Parathyroid adenoma (tissue), 2 donors: ENCODE measurements around the gene TSPEAR.

ENCODE experiments used
- H2AFZ ChIP-seq: fragments of 300-600 bp; sonication (generic); one replicate; pipeline ENCODE4 v1.7.0; 2017; ENCODE audit warnings: antibody characterized with exemption, mild to moderate bottlenecking
- H3K27ac ChIP-seq: fragments of 300-600 bp; sonication (generic); one replicate; pipeline ENCODE4 v1.7.0; 2017
- H3K27me3 ChIP-seq: fragments of 300-600 bp; sonication (generic); one replicate; pipeline ENCODE4 v1.7.0; 2017; ENCODE audit warnings: low read length; ENCODE audit not compliant: control insufficient read depth, insufficient read depth
- H3K36me3 ChIP-seq: fragments of 300-600 bp; sonication (generic); one replicate; pipeline ENCODE4 v1.7.0; 2017; ENCODE audit warnings: low read length; ENCODE audit not compliant: control insufficient read depth, insufficient read depth
- H3K4me1 ChIP-seq: fragments of 300-600 bp; sonication (generic); one replicate; pipeline ENCODE4 v1.7.0; 2017; ENCODE audit warnings: control low read depth
- H3K4me2 ChIP-seq: fragments of 300-600 bp; sonication (generic); one replicate; pipeline ENCODE4 v1.7.0; 2017; ENCODE audit warnings: low read length
- H3K4me3 ChIP-seq: fragments of 300-600 bp; sonication (generic); one replicate; pipeline ENCODE4 v1.7.0; 2017; ENCODE audit warnings: low read depth, low read length
- H3K79me2 ChIP-seq: fragments of 300-600 bp; sonication (generic); one replicate; pipeline ENCODE4 v1.7.0; 2017; ENCODE audit warnings: control low read depth
- H3K9ac ChIP-seq: fragments of 300-600 bp; sonication (generic); one replicate; pipeline ENCODE4 v1.7.0; 2017; ENCODE audit warnings: mild to moderate bottlenecking
- H3K9me3 ChIP-seq: fragments of 300-600 bp; sonication (generic); one replicate; pipeline ENCODE4 v1.7.0; 2017; ENCODE audit warnings: low read length; ENCODE audit not compliant: control insufficient read depth
- CTCF ChIP-seq: fragments of 300-600 bp; sonication (generic); IDR thresholded peaks from one replicate; pipeline ENCODE4 v1.7.0; 2017; ENCODE audit warnings: antibody characterized with exemption, mild to moderate bottlenecking
- donor health status: primary hyperparathyroidism.

Gene TSPEAR

GRCh38 chr21:44521928-44522752 lies 189.2 kb downstream of the TSPEAR start:
- Histone ChIP-seq H3K9me3 (no peaks in the 10 kb centered on the region), H3K9ac (no peak overlapping the region), H3K4me3 (no peak overlapping the region), H2AFZ (no peak overlapping the region), H3K36me3 (no peaks in the 10 kb centered on the region), H3K27me3 (no peaks in the 10 kb centered on the region), H3K4me1 (no peaks in the 10 kb centered on the region), H3K27ac (no peak overlapping the region), H3K79me2 (no peaks in the 10 kb centered on the region), H3K4me2 (no peak overlapping the region)
- no peak for TF ChIP-seq CTCF

GRCh38 chr21:44521301-44521927 lies 190.0 kb downstream of the TSPEAR start:
- Histone ChIP-seq H3K79me2 (no peaks in the 10 kb centered on the region), H3K4me3 (no peak overlapping the region), H3K9me3 (no peaks in the 10 kb centered on the region), H3K9ac (no peak overlapping the region), H3K27me3 (no peaks in the 10 kb centered on the region), H3K4me1 (no peaks in the 10 kb centered on the region), H3K4me2 (no peak overlapping the region), H3K27ac (no peak overlapping the region), H2AFZ (no peak overlapping the region), H3K36me3 (no peaks in the 10 kb centered on the region)
- TF ChIP-seq CTCF, result no peak

- no peaks in the 10 kb centered on the region for H3K27me3 ChIP-seq
- H3K9ac ChIP-seq, result no peak overlapping the region
- no peak overlapping the region for H3K4me2 ChIP-seq
- no peaks in the 10 kb centered on the region for H3K79me2 ChIP-seq
- H3K27ac ChIP-seq, result no peak overlapping the region
- no peak overlapping the region for H3K4me3 ChIP-seq
- H3K4me1 ChIP-seq, result no peaks in the 10 kb centered on the region
- H2AFZ ChIP-seq, result no peak overlapping the region
- H3K9me3 ChIP-seq, result no peaks in the 10 kb centered on the region
- no peaks in the 10 kb centered on the region for H3K36me3 ChIP-seq
- no peak for TF ChIP-seq CTCF
Observed at GRCh38 chr21:44520326-44521300, 190.8 kb downstream of the TSPEAR start.

GRCh38 chr21:44519346-44520325 lies 191.7 kb downstream of the TSPEAR start:
- Histone ChIP-seq H3K9ac (no peak overlapping the region), H3K27ac (no peak overlapping the region), H3K27me3 (no peaks in the 10 kb centered on the region), H3K79me2 (no peaks in the 10 kb centered on the region), H3K4me1 (no peaks in the 10 kb centered on the region), H2AFZ (no peak overlapping the region), H3K36me3 (no peaks in the 10 kb centered on the region), H3K4me2 (no peak overlapping the region), H3K9me3 (no peaks in the 10 kb centered on the region), H3K4me3 (no peak overlapping the region)
- no peak for TF ChIP-seq CTCF
